ENCODE data around the gene HELZ.

- TF ChIP-seq CTCF (IDR thresholded peaks at IDR 0.05), result no peak
- TF ChIP-seq EZH2phosphoT487 (IDR thresholded peaks at IDR 0.05), result no peak
- TF ChIP-seq EZH2 (IDR thresholded peaks at IDR 0.05), result no peak
Measured at GRCh38 chr17:67223924-67224323, 21.1 kb downstream of the HELZ start.
